IgD-negative memory B cell (primary cell): ENCODE results near the gene UBE2G2. TPM values are rescaled to one million over a fixed set of nuclear protein-coding genes. Genes with fewer than 3 reads are reported as not detected.
"Not testable (repeated sequence)": the region's sequence is repeated elsewhere in the genome, so short reads cannot be mapped to it uniquely, and the experiment has no call there.

Experiments
- H3K27ac Mint-ChIP-seq, 3 donors: one replicate each; pipeline ENCODE4 v1.8.0; 2020 to 2022; ENCODE audit warnings: mild to moderate bottlenecking in 3 of 3, mixed read lengths in 3 of 3, moderate library complexity in 1 of 3
- H3K27me3 Mint-ChIP-seq: one replicate; pipeline ENCODE4 v1.8.0; 2021; ENCODE audit warnings: mixed read lengths
- H3K36me3 Mint-ChIP-seq: one replicate; pipeline ENCODE4 v1.8.0; 2020; ENCODE audit warnings: mild to moderate bottlenecking, mixed read lengths
- H3K4me1 Mint-ChIP-seq, 3 donors: one replicate each; pipeline ENCODE4 v1.8.0; 2020 to 2022; ENCODE audit warnings: mixed read lengths in 3 of 3, mild to moderate bottlenecking in 1 of 3
- H3K4me3 Mint-ChIP-seq, 4 donors: one replicate each; pipeline ENCODE4 v1.8.0; 2020 to 2022; ENCODE audit warnings: mild to moderate bottlenecking in 4 of 4, mixed read lengths in 4 of 4, moderate library complexity in 3 of 4
- H3K9me3 Mint-ChIP-seq, 3 donors: one replicate each; pipeline ENCODE4 v1.8.0; 2020 to 2021; ENCODE audit warnings: mixed read lengths in 3 of 3, mild to moderate bottlenecking in 1 of 3
- polyA plus RNA-seq: library from polyadenylated mRNA; unstranded; fragments of 300-500 nt; fragmentation: Illumina TruSeq; gene quantifications from one replicate; pipeline ENCODE4 v1.2.3, GENCODE V29; 2021

UBE2G2 gene
- polyA plus RNA-seq, 1 donor from 2014 or later, result 55.7 TPM

- Mint-ChIP-seq H3K27me3 (peaks cover 14% of the 10 kb centered on the region), H3K4me1 (no peaks in the 10 kb centered on the region), H3K27ac (no peak overlapping the region), H3K36me3 (no peaks in the 10 kb centered on the region), H3K9me3 (no peaks in the 10 kb centered on the region), H3K4me3 (no peak overlapping the region)
Observed at GRCh38 chr21:44840771-44841170, 39.2 kb upstream of the UBE2G2 start.

DNA sequence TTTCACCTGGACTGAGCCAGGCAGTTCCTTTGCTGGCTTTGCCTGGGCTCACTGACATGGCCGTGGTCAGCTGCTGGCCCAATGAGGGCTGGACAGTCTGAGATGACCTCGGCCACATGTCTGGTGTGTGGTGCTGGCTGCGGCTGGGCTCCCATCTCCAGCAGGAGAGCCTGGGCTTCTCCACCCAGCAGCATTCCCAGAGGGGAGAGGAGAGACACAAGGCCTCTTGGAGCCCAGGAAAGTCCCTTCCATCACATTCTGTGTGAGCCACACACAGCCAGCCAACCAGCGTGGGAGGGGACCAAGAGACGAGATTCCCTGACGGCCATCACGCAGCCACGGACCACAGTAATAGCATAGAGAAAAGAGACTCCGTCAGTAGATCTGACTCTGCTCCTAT lies 37.3 kb upstream of the UBE2G2 start:
- peaks cover 12% of the 10 kb centered on the region for H3K27me3 Mint-ChIP-seq
- no peak overlapping the region for H3K4me3 Mint-ChIP-seq
- H3K4me1 Mint-ChIP-seq, result no peaks in the 10 kb centered on the region
- no peaks in the 10 kb centered on the region for H3K9me3 Mint-ChIP-seq
- H3K36me3 Mint-ChIP-seq, result no peaks in the 10 kb centered on the region
- H3K27ac Mint-ChIP-seq, result no peak overlapping the region

DNA sequence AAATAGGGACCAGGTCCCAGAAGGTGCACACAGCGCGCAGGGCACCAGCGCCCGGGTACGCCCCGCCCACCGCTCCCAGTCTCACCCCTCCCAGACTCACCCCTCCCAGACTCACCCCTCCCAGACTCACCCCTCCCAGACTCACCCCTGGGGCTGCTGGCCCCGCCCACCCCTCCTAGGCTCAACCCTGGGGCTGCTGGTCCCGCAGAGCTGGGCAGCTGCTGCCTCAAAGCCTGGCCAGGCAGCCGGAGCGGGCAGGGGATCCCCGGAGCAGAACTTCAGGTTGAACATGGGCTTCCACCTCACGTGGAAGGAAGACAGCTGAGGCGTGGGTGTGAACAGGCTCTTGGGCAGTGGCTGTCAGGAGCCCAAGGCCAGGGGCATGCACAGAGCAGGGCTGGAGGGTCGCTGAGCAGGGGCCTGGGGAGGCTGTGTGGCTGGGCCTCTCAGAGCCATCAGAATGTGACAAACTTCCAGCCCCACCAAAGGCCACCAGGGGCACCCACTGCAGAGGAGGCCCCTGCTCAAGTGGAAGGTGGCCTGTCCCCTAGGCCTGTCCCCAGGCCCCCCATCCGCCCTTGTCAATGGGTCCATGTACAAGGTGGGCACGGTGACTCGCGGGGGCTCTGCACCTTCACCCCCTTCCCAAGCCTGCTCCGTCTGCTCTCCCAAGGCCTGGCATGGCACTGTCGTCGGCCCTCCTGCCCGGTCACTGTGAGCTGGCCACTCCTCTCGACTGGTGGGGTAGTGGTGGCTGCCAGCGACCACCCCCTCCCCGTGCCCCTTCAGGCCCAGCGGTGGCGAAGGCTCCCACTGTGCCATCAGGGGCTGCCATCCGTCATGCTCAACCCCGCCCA lies 36.6 kb upstream of the UBE2G2 start:
- peaks cover 12% of the 10 kb centered on the region for H3K27me3 Mint-ChIP-seq
- no peaks in the 10 kb centered on the region for H3K9me3 Mint-ChIP-seq
- H3K27ac Mint-ChIP-seq, result no peak overlapping the region

GRCh38 chr21:44837537-44837936 lies 35.9 kb upstream of the UBE2G2 start:
- H3K27me3 Mint-ChIP-seq, result peaks cover 8% of the 10 kb centered on the region
- no peaks in the 10 kb centered on the region for H3K4me1 Mint-ChIP-seq
- no peak overlapping the region for H3K4me3 Mint-ChIP-seq
- no peaks in the 10 kb centered on the region for H3K9me3 Mint-ChIP-seq
- H3K36me3 Mint-ChIP-seq, result no peaks in the 10 kb centered on the region
- no peak overlapping the region for H3K27ac Mint-ChIP-seq

More for the DNA sequence above, 36.6 kb upstream of the UBE2G2 start:
- Mint-ChIP-seq H3K4me3 (no peak overlapping the region), H3K4me1 (no peaks in the 10 kb centered on the region), H3K36me3 (no peaks in the 10 kb centered on the region)

DNA sequence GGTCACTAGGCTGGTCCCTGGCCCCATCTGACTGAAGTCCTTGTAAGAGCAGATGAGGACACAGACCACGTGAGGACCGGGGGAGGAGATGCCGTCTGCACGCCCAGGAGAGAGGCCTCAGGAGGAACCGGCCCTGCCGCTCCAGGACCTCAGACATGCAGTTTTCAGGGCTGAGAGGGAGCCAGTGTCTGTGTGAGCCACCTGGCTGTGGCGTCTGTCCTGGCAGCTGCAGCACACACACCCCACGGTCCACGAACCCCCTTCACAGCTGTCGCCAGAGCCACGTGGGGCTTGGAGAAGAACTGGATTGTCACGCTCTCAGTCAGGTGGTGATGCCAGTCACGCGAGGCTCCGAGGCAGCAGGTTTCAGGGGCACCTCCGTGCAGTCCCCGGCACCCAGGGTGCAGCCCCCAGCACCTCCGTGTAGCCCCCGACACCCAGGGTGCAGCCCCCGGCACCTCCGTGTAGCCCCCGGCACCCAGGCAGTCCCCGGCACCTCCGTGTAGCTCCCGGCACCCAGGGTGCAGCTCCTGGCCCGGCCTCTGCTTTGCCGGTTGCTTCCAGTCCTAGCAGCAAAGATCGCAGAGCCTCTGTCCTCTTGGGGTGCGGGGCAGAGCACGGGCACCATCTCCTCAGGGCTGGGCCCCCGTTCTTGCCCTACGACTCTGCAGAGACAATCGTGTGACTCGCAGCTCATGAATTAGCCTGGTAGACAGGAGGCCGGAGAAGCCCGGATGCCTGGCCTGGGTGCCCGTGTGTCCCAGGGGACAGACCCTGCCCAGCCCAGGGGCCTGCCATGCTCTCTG lies 35.2 kb upstream of the UBE2G2 start:
- Mint-ChIP-seq H3K36me3 (no peaks in the 10 kb centered on the region), H3K9me3 (no peaks in the 10 kb centered on the region), H3K27ac (no peak overlapping the region), H3K4me1 (no peaks in the 10 kb centered on the region), H3K4me3 (no peak overlapping the region), H3K27me3 (peaks cover 2% of the 10 kb centered on the region)

DNA sequence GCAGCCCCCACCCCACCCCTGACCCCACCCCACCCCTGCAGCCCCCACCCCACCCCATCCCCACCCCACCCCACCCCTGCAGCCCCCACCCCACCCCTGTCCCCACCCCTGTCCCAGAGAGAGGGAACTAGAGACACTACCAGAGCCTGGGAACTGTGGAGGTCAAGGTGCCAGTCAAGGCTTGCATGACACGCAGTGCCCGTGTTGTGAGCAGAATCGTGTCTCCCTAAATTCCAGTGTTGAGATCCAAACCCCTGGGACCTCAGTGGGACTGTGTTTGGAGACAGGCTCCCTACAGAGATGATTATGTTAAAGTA lies 34.7 kb upstream of the UBE2G2 start:
- no peak overlapping the region for H3K4me3 Mint-ChIP-seq
- no peak overlapping the region for H3K27ac Mint-ChIP-seq

GRCh38 chr21:44835647-44835973 lies 34.0 kb upstream of the UBE2G2 start:
- peaks cover 2% of the 10 kb centered on the region for H3K36me3 Mint-ChIP-seq
- peaks cover 2% of the 10 kb centered on the region for H3K27me3 Mint-ChIP-seq
- no peak overlapping the region for H3K27ac Mint-ChIP-seq
- H3K9me3 Mint-ChIP-seq, result no peaks in the 10 kb centered on the region
- peaks cover 8 to 9% (median 8%) of the 10 kb centered on the region in 3 donors for H3K4me1 Mint-ChIP-seq
- no peak overlapping the region for H3K4me3 Mint-ChIP-seq

More for the DNA sequence above, 34.7 kb upstream of the UBE2G2 start:
- Mint-ChIP-seq H3K9me3 (no peaks in the 10 kb centered on the region), H3K36me3 (peaks cover 2% of the 10 kb centered on the region), H3K27me3 (peaks cover 2% of the 10 kb centered on the region), H3K4me1 (peaks cover 4% of the 10 kb centered on the region in 3 donors)

DNA sequence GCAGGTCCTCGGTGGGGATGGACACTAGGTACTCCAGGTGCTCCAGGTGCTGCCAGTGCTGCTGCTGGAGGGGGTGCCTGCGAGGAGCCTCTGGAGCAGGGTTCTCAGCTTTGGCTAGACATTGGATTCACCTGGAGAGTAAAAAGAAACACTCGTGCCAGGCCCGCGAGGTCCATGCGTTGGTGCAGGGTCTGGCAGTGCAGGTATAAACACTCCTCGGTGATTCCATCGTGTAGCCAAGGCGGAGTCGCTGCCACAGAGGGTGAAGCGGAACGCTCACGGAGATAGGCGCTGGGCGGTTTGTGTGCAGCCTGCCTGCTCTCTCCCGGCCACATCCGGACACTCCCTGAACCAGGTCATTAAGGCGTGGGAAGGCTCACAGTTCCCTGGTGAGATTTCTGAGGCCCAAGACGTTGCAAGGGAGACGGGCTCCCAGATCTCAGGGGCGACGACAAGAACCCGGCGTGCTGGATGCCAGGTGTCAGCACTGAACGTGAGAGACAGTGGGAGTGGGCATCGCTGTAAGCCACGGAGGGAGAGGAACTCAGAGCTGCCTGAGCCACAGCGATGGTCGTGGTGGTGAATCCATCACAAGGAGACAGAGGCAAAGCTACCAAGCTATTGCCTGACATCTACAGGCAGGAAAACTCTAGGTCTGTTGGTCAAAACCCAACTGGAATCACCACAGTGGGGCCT lies 33.5 kb upstream of the UBE2G2 start:
- Mint-ChIP-seq H3K9me3 (peaks cover 0 to 2% (median 0%) of the 10 kb centered on the region in 3 donors), H3K4me3 (no peak overlapping the region), H3K4me1 (peaks cover 8 to 11% (median 8%) of the 10 kb centered on the region in 3 donors), H3K27ac (no peak overlapping the region), H3K27me3 (peaks cover 2% of the 10 kb centered on the region), H3K36me3 (peaks cover 2% of the 10 kb centered on the region)

DNA sequence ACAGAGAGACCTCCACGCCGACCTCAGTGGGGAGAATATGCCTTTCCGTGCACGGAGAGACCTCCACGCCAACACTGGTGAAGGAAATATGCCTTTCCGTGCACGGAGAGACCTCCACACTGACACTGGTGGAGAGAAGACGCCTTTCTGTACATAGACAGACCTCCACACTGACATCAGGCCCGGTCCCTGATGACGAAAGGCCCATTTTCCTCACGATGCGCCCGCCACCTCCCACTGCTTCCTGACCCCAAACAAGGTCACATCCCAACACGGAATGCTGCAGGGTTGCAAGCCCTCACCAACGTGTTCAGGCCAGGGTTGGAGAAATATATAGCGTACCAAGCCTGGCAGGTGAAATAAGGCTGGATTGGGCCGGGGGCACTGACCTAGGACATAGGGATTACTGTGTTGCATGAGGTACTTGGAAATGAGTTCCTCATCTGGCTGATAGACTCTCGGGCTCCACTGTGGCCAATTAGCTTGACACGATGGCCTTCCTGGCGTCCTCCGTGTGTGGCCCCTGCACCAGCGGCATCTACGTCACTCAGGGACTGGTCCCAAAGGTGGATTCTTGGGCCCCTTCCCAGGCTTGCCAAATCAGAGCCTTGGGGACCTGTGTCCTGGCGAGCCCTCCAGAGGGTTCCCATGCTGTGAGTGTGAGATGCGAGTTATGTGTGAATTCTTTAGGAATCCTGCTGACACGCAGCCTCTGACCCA lies 32.8 kb upstream of the UBE2G2 start:
- H3K27me3 Mint-ChIP-seq, result peaks cover 2% of the 10 kb centered on the region
- peaks cover 8 to 11% (median 8%) of the 10 kb centered on the region in 3 donors for H3K4me1 Mint-ChIP-seq
- H3K9me3 Mint-ChIP-seq, result peaks cover 0 to 2% (median 0%) of the 10 kb centered on the region in 3 donors
- H3K27ac Mint-ChIP-seq, result no peak overlapping the region
- peaks cover 2% of the 10 kb centered on the region for H3K36me3 Mint-ChIP-seq
- H3K4me3 Mint-ChIP-seq, result no peak overlapping the region

GRCh38 chr21:44833663-44834062 lies 32.0 kb upstream of the UBE2G2 start:
- peaks cover 2% of the 10 kb centered on the region for H3K27me3 Mint-ChIP-seq
- H3K27ac Mint-ChIP-seq, result no peak overlapping the region
- peaks cover 2% of the 10 kb centered on the region for H3K36me3 Mint-ChIP-seq
- no peak overlapping the region for H3K4me3 Mint-ChIP-seq
- H3K9me3 Mint-ChIP-seq, result peaks cover 0 to 3% (median 3%) of the 10 kb centered on the region in 3 donors
- H3K4me1 Mint-ChIP-seq, result peaks cover 8 to 11% (median 8%) of the 10 kb centered on the region in 3 donors

- H3K4me3 Mint-ChIP-seq, result not testable (repeated sequence)
Observed at GRCh38 chr21:44832516-44833255, 31.1 kb upstream of the UBE2G2 start.

DNA sequence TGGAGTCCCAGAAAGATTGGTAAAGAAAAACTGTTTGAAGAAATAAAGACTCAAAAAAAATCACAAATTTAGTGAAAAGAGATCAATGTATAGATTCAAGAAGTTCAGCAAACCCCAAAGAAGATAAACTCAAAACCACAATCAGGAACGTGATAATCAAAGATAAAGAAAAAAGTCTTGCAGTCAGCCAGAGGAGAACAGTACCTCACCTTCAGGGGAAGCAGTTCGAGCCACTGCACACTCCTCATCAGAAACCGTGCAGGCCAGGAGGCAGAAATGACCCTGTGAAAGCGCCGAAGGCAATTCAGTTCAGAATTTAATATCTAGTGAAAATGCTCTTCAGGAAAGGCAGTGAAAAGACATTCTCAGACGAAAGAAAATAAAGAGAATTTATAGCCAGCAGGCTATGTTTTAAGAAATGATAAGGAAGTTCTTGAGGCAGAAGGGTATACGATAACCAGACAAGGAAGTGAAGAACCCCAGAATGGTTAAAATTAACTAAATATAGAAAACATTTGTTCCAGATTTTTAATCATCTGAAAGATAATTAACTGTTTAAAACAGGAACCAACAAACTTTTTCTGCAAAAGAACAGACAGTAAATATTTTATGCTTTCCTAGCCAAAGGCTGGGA lies 29.7 kb upstream of the UBE2G2 start:
- peaks cover 2% of the 10 kb centered on the region for H3K36me3 Mint-ChIP-seq
- H3K27me3 Mint-ChIP-seq, result no peaks in the 10 kb centered on the region
- peaks cover 9 to 13% (median 11%) of the 10 kb centered on the region in 3 donors for H3K4me1 Mint-ChIP-seq
- H3K4me3 Mint-ChIP-seq, result peak overlapping the region in 2 of 4 donors; percentile 74 to 76
- no peak overlapping the region for H3K27ac Mint-ChIP-seq
- peaks cover 5 to 19% (median 12%) of the 10 kb centered on the region in 3 donors for H3K9me3 Mint-ChIP-seq

More at GRCh38 chr21:44832516-44833255, 31.1 kb upstream of the UBE2G2 start:
- Mint-ChIP-seq H3K4me1 (peaks cover 9 to 13% (median 11%) of the 10 kb centered on the region in 3 donors), H3K9me3 (peaks cover 5 to 12% (median 10%) of the 10 kb centered on the region in 3 donors)
- not testable (repeated sequence) for H3K36me3 Mint-ChIP-seq, H3K27ac Mint-ChIP-seq, H3K27me3 Mint-ChIP-seq

DNA sequence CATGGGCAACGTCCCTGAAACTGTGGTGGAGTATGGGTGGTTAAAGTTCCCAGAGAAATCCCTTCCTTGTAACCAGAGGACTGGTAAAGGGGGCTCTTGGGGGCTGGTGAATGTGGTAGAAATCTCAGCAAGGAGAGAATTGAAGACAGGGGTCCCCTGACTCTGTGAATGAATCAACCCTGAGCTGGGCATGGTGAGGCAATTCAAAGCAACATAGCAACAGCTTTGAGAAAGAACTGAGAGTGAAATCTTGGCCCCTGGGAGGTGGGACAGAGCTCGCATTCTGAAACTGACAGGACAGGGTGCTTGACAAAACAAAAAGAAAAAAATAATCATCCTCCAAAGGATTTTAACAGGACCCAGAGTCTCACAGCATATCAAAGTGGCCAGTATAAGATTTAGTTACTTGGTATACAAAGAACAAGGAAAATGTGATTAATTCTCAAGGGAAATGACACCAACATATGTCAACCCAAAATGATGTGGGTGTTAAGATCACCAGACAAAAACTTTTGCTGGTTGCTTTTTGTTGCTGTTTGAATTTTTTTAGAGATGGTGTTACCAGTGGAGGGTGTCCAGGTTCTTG lies 28.0 kb upstream of the UBE2G2 start:
- H3K27me3 Mint-ChIP-seq, result no peaks in the 10 kb centered on the region
- H3K4me1 Mint-ChIP-seq, result peaks cover 9 to 13% (median 11%) of the 10 kb centered on the region in 3 donors
- H3K4me3 Mint-ChIP-seq, result peak overlapping the region in 2 of 4 donors; percentile 24 to 30
- peaks cover 2% of the 10 kb centered on the region for H3K36me3 Mint-ChIP-seq
- no peak overlapping the region for H3K27ac Mint-ChIP-seq
- peaks cover 5 to 19% (median 12%) of the 10 kb centered on the region in 3 donors for H3K9me3 Mint-ChIP-seq
